HG03520 (cell line): ENCODE data around the gene PPIL4.

ENCODE experiments used
- ATAC-seq: cut with Tn5 transposase; IDR thresholded peaks from one replicate; pipeline ENCODE4 v1.9.1; 2021; ENCODE audit warnings: mild to moderate bottlenecking, moderate library complexity; ENCODE audit not compliant: unreplicated experiment

PPIL4 gene

DNA sequence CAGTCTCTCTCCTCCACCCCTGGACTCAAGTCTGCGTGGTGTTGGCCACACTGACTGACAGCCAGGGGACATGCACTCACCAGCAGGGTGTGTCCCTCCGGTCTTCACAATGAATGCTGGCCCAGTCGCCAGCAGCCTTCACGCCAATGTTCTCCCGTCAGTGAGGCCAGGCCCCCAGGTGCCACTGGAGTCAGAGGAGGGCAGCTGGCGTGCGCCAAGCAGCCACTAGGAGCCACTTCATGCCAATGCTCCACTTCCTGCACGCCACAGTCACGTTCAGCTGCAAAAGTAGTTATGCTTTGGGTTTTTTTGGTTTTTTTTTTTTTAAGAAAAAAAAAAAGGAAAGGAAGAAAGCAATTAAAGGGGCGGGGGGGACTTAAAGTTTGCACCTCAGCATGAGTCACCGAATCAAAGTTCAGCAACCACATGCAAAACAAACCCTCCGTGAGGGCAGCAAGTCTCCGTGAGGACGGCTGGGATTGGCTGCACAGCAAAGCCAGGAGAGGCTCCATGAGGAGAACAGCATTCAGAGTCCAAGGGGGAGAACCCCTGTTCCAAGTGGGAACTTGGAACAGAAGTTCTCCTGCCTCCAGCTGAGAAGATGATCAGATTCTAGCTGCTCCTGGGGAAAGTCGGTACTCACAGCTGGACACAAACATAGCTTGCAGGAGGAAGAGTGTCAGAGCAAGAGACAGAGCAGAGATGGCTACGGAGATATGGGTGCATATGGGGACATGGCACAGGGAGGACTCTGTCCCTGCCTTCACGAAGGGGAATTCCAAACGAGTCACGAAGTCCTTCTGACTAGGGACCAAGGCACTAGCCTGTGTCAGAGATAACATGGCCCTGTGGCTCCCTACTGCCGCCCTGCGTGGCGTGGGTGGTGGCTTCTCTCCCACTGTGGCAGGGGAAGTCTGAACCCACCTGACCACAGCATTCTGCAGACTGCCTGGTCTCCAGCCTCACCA lies 60.8 kb downstream of the PPIL4 start, which contains the start of gene ZC3H12D:
Gene ZC3H12D (minus strand): TSS at position 282 of the 968 bp plus-strand sequence. CDS start 10,471 bp downstream, outside the sequence.
- ATAC-seq, result peak; percentile 42

DNA sequence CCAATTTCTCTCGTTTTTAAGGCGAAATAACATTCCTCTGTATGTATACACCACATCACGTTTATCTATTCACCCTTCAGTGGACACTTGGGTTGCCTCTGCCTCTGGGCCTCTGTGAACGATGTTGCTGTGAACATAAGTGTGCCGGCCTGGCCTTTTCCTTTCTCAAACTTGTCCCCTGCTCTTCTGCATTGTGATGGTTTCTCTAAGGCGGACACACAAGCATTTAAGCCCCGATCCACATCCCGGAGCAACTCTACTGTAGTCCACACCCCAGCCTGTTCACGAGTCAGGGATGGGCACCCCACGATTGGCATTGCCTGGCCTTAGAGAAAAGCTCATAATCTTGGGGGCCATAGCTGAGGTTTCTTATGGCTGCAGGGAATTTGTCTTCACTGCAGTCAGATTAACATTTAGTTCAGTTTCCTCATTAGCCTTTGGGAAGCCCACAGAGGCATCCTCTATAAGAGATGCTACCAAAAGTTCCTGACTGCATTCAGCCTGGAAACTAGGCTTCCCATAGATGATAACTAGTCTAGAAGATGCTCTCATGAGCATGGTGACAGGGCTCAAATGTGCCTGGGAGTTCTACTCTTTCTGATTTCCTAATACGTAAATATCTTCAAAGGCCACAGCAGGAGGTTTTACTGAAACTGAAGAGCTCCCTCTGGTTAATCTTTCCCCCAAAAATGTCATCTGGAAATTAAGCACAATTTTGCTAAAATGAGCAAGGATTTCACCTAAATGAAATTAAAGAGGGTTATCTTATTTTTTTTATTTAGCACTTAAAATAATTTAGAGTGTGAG lies 61.8 kb downstream of the PPIL4 start:
- ATAC-seq, result no peak

DNA sequence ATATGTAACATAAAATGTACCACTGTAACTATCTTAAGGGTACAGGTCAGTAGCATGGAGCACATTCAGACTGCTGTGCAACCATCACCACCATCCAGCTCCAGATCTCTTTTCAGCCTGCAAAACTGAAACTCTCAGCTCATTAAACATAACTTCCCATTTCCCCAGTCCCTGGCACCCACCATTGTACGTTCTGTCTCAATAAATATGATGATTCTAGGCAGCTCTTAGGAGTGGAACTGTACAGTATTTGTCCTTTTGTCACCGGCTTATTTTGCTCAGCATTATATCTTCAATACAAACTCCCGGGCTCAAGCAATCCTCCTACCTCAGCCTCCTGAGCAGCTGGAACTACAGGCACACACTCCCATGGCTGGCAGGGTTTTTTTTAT lies 62.5 kb downstream of the PPIL4 start:
- ATAC-seq, result no peak

DNA sequence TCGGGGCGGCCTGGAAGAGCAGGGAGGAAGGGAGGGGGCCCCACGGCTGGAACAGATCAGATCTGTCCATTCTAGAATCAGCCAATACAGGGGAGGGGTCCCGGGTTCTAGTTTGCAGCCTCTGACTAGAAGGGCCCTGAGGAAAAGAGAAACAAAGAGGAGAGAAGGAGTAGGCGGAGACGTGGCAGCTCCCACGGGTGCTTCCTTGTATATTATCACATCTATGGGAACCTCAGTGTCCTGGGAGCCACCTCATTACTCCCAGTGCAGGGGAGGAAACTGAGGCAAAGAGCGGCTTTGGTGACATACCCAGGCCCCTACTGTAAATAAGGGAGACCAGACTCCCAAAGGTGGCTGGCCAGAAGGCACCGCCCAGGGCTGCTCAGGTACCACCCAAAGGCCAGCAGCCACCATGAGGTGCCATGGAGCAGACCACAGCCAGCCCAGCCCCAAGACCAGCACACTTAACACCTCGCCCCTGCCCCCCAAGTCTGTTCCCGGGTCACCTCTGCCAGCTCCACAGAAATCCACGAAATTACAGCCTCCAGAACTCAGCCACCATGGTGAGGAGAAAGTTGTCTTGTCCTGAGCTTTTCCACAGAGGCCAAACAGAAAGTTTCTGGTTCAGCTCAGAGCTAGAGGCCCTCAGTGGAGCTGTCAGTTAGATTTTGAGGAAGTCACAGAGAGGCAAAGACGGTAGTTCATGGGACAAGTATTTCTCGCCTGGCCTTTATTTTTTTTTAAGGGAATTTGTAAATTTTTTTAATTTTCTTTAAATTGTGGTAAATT lies 63.1 kb downstream of the PPIL4 start:
- ATAC-seq, result no peak

DNA sequence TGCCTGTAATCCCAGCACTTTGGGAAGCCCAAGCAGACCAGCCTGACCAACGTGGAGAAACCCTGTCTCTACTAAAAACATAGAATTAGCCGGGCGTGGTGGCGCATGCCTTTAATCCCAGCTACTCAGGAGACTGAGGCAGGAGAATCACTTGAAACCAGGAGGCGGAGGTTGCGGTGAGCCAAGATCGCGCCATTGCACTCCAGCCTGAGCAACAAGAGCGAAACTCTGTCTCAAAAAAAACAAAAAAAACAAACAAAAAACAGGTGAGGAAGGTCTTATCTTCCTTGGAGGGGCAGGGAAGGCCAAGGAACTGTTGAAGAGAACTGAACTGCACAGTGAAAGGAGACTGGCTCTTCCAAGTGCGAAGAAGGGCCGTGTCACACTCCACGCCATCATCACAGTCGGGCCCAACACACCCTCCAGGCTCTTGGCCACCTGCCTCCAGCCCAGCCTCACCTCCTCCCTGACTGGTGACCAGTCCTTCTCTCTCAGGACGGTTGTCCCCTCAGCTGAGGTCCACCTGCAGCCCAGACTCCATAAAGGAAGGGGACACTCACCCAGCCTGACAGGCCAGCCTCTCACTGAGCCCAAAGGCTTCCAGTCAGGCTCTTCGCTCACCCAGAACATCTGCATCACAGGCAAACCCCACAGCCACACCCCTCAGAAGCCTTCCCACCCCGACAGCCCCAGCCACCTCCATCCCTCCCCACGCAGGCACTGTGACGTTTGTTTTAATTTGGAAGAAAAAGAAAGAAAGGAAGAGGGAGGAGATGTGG lies 65.2 kb downstream of the PPIL4 start:
- ATAC-seq, result no peak

DNA sequence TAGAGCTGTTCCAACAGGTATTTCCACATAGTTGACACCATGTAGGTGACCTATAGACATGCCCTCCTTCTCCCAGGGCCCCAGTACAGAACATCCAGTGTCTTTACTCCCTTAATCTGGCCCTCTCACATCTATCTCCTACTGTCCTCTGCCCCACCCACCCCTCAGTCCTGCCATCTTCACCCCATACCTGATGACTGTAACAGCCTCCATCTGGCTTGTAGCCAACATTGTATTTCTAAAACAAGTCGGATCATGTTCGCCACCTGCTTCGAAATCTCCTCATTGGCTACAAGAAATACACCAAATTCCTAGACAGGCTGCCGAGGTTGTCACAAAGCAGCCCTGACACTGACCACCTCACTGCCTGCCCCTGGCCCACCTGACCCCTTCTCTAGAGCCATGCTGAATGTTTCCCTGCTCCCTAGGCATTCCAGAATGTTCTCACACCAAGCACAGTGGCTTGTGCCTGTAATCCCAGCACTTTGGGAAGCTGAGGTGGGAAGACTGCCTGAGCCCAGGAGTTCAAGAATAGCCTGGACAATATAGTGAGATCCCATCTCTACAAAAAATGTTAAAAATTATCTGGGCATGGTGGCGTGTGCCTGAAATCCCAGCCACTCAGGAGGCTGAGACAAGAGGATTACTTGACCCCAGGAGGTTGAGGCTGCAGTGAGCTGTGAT lies 67.1 kb downstream of the PPIL4 start:
- ATAC-seq, result no peak

DNA sequence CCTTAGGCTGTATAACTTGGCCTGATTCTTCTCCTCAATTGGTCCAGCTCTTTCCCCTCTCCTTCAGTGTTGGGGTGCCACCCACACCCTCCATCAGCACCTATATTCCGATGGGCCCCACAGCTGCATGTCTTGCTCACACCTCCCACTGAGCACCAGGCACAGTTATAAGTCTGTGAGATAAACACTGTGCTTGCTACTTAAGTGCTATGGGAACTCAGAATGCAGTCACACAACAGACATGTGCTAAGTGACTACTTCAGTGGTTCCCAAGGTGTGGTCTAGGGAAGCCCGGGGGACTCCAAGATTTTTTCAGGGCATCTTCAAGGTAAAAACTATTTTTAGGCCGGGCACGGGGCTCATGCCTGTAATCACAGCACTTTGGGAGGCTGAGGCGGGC lies 68.3 kb downstream of the PPIL4 start:
- ATAC-seq, result no peak

DNA sequence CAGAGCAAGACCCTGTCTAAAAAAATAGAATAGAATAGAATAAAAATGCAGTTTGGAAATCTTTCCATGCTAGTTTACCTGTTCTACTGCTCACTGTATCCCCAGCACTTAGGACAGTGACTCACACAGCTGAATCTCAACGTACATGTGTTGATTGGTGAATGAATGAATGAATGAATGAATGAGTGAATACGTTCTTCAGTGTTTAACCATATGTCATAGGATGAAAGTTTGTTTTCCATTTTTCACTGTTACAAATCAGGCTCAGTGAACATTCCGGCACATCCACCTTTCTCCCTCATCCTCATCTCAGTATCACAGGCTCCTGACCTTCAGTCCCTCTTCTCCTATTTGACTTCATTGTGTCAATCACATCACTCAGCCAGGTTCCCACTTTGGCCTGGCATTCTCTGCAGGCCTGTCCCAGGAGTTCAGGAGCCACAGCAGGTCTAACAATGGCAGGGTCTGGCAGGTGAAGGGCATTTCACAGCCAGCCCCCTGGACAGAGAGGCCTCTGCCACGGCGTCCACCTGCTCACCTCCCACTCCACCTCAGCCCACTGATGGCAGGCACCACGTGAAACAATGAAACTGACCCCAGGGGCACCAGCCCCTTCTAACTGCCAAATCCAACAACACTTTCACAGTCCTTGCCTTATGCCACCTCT lies 68.9 kb downstream of the PPIL4 start:
- no peak for ATAC-seq

DNA sequence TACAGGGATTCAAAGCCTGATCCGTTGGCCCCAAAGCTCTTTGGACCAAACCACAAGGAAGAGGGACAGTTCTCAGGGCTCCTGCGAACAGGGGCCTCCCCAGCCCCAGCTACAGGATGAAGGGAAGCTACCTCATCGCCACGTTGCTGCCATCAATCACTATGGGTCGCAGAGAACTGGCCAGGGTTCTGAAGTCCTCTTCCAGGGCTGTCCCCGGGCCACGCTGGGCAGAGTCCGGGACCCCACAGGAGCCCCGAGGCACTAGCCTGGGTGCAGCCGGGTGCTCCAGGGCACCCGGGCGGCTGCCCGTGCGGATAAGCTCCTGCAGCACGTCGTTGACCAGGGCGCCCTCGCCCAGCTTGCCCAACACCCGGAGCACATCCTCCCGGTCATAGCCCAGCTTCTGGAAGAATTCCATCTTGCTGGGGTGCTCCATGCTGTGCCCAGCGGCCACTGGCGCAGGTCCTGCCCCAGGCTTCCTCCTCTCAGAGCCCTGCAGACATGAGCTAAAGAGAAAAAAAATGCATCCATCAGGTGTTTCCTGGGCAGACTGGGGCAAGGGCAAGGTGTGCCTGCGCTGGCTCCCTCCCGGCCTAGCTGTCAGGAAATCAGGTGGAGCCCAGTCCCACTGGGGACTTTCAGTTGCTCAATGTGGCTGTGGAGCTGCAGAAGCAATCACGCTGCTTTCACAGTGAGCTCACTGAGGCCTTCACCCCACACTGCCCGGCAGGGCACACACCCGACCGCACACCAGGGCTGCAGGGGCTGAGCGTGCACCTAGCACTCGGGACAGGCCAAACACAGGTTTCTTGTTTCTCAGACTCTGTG lies 71.5 kb downstream of the PPIL4 start:
- no peak for ATAC-seq

DNA sequence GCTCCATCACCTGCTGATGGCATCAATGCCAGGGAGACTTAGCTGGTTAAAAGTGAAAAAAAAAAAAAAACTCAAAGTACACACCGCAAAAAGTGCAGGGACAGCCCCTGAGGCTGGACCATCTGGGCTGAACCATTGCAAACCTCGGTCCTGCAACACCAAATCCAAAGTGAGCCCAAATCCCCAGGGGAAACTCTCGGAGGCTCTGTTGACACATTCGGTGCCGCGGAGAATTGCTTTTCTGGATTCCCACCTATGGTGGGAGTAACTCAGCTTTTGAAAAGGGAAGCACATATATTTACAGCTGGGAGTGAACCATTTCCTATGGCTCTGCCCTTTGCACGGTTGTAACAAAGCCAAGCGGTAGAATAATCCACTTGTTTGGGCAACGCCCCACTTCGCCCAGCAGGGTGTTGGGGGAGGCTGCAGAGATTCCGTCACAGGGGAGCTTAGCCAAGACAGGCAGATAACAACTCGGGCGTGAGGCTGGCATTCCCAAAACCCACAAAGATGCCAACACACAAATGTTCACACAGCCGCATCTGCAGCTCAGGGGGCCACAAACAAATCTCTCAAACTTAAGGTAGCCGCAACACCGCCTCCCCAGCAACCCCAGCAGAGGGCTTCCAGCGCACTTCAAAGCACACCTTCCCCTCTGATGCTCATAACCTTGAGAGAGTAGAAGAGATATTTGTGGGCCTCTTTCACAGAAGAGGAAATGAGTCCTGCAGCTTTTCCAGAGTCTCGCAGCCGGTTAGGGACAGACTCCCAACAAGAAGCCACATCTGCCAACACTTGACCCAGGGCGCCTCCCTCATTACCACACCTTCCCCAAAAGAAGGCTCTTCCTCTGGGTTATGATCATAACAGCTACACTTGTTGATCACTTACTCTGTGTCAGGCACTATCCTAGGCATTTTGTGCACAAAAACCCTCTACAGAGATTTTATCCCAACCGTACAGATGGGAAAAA lies 72.5 kb downstream of the PPIL4 start:
- ATAC-seq, result no peak

DNA sequence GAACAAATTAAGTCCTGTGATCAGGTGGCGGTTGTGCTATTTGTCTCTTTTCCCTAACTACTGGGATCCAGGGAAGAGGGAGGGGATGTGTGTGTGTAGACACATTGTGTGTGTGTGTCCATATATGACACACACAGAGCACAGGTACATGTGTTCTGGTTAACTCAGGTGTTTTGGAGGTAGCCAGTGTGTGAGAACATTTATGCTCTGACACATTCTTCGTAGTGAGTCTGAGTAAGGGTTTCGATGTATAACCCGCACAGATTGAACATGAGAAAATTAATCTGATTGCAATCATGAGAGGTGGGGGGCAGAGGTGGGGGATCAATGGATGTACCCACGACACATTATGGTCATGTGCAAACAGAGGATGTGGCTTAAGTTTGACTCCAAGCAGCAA lies 73.6 kb downstream of the PPIL4 start:
- no peak for ATAC-seq

DNA sequence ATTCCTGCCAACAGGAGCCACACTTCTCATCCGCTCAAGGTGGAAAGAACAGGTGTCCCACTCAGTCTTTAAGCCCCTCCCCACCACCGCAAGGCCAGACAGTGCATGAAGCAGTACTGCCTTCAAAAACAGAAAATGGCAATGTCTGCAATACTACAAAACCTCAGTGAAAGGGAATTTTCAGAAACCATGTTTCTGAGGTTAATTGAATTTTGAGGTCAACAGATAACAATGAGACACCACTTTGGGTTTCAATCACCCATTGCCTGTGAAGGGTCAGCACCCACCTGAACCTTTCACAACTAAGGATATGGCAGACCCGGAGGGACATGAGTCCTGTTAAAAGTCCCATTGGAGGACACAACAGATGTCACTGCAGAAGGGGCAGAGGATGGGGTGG lies 74.0 kb downstream of the PPIL4 start:
- ATAC-seq, result no peak

DNA sequence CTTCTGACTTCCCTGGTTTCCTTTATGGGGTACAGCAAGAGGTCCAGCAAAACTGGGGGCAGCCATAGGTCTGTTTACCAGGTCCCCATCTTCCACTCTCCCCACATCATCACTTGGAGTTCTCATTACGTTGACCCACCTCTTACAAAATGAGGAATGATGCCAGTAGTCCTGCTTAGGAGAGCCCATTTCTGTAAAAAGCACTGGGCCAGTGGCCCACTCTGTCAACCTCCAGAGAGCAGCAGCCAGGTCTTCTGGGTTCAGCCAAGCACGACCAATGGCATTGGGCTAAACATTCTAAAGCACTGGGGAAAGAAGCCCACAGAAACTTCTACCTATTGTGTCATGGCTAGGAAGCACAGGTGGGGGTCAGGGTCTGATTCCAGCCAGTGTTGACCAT lies 74.9 kb downstream of the PPIL4 start:
- no peak for ATAC-seq

DNA sequence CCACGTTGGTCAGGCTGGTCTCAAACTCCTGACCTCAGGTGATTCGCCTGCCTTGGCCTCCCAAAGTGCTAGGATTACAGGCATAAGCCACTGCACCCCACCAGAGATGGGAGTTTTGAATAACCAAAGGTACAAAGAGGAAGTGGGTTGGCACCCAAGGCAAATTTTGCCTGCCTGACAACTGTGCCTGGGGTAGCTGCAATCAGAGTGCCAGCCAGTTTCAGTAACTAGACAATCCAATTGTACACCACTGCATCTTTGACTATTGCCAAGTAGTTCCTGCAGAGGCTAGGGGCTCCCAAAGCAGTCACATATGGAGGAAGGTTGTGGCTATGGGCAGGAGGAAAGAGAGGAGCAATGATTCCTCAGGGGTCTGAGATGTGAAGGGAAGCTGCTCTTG lies 77.7 kb downstream of the PPIL4 start:
- ATAC-seq, result peak; percentile 5

DNA sequence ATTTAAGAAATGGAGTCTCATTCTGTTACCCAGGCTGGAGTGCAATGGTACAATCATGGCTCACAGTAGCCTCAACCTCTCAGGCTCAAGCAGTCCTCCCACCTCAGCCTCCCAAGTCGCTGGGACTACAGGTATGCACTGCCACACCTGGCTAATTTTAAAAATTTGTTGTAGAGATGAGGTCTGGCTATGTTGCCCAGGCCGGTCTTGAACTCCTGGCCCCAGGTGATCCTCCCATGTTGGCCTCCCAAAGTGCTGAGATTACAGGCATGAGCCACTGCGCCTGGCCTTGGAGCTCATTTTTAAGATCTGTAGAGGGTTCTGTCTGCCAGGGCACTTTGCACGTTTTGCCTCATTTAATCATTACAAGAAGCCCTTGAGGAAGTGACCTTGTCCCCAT lies 78.6 kb downstream of the PPIL4 start:
- no peak for ATAC-seq

DNA sequence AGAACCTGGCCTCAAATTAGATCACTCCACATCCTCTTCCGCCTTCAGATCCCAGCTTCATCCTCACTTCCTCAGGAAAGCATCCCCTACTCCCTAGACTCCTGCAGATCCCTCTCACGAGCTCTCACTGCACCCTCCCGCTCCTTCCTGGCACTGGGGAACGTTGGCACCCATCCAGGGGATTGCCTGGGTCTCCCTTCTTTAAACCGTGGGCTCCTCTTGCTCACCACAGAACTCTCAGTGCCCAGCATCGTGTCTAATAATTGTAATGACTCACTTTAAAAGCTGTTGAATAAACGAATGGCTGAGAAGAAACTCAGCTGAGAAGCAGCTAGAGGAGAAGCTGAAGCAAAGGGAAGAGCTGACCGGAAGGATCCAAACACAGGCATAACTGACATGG lies 81.4 kb downstream of the PPIL4 start:
- ATAC-seq, result no peak

DNA sequence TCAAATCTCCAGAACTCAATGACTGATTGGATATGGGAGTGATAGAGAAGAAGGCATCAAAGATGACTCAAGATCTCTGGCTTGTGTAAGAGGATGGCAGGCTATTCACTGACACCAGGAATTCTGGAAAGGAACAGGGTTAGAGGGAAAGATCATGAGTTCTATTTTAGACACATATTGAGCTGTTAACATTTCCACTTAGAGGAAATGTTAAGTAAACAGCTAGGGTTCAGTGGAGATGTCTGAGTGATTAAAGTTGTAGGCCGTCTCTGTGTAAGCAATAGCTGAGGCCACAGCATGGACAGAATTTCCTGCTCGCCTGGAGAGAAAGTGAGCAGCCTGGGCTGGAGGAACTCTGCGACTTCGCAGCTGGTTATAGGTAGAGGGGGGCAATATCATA lies 82.1 kb downstream of the PPIL4 start:
- ATAC-seq, result no peak
